ENCODE results near the gene KBTBD8. TPM values are rescaled to one million over a fixed set of nuclear protein-coding genes. Genes with fewer than 3 reads are reported as not detected.

The KBTBD8 gene
- total RNA-seq, 1 experiment from 2014 or later: 0.91 TPM

DNA sequence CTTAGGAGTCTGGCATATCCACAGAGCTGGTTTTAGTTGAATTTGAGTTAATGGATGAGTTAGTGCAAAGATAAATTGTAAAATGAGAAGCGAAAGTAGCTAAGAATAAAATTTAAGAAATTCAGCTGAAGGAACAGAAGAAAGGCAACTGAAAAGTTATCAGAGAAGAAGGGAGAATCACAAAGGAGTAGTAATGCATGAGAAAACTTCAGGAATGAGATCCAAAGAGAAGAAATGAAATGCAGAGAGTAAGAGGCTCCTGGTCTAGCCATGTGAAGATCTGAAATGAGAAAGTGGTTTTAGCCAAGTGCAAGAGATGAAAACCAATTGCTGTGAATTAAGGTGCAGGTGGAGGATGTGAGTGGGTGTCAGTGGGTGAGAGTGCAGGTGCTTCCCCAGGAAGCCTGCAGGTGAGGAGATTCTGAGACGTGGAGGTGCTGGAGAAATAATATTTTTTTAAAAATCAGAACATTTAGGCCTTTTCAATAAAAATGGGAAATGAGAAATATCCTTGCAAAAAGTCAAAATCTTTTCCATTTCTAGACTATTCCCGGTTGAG is 18.5 kb downstream of the KBTBD8 start:
- Histone ChIP-seq H3K4me2 (ENCODE audit: low read length) (no peak overlapping the region), H3K9me3 (ENCODE audit: low read length) (no peaks in the 10 kb centered on the region), H3K27me3 (ENCODE audit: low read length) (no peaks in the 10 kb centered on the region), H3K9ac (ENCODE audit: low read length) (no peak overlapping the region), H4K20me1 (ENCODE audit: low read length) (no peaks in the 10 kb centered on the region), H3K36me3 (ENCODE audit: low read depth, low read length) (no peaks in the 10 kb centered on the region), H3K27ac (ENCODE audit: low read length) (no peak overlapping the region), H3F3A (ENCODE audit: low read length, unreplicated experiment) (no peaks in the 10 kb centered on the region), H3K79me2 (ENCODE audit: low read length) (no peaks in the 10 kb centered on the region), H3K9me2 (replicated peaks; ENCODE audit: low read length) (no peaks in the 10 kb centered on the region), H3K4me3 (ENCODE audit: low read length) (no peak overlapping the region), H2AFZ (ENCODE audit: low read length) (no peak overlapping the region), H3K4me1 (ENCODE audit: insufficient read depth, low read length) (no peaks in the 10 kb centered on the region)
- TF ChIP-seq EZH2phosphoT487 (IDR thresholded peaks at IDR 0.05; ENCODE audit: borderline replicate concordance, low read length) (no peak), EZH2 (IDR thresholded peaks at IDR 0.05; ENCODE audit: low read length, unreplicated experiment) (no peak)
- TF ChIP-seq, protein P1, sequence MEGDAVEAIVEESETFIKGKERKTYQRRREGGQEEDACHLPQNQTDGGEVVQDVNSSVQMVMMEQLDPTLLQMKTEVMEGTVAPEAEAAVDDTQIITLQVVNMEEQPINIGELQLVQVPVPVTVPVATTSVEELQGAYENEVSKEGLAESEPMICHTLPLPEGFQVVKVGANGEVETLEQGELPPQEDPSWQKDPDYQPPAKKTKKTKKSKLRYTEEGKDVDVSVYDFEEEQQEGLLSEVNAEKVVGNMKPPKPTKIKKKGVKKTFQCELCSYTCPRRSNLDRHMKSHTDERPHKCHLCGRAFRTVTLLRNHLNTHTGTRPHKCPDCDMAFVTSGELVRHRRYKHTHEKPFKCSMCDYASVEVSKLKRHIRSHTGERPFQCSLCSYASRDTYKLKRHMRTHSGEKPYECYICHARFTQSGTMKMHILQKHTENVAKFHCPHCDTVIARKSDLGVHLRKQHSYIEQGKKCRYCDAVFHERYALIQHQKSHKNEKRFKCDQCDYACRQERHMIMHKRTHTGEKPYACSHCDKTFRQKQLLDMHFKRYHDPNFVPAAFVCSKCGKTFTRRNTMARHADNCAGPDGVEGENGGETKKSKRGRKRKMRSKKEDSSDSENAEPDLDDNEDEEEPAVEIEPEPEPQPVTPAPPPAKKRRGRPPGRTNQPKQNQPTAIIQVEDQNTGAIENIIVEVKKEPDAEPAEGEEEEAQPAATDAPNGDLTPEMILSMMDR (conservative IDR thresholded peaks at IDR 0.05; ENCODE audit: low read depth, low read length): no peak
- POLR2A ChIA-PET (ENCODE audit: unreplicated experiment): no interaction called here
- no peak for DNase-seq
- BruUV-seq (replicated peaks): no TSS peak
- ATAC-seq: no peak
- CTCF ChIA-PET: interaction anchor here (0.7 kb wide), 1 partner anchor 18 kb away, joined by 4 read pairs; no protein-coding TSS in a partner anchor
- intact Hi-C loops (cut with micrococcal nuclease): no loop called here

DNA sequence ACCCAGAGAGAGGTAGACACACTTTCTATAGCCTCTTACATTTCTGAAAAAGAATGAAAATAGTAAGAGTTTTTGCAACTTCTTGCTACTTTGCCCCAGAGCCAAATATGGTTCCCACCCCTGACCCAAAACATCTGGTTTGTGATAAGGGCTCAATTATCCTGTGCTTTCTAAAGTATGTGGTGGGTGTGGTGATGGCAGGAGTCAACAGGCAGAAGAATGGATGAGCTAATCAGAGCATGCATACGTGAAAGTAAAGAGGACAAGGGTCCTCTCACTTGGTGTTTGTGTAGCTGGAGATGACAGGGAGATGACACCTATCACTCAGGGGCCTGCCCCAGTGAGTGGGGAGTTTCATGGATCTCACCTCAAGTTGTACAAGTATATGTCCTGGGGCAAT is 19.1 kb downstream of the KBTBD8 start:
- ATAC-seq (no peak), DNase-seq (no peak)
- no peaks in the 10 kb centered on the region for H3K9me2 ChIP-seq (replicated peaks; ENCODE audit: low read length)
- H3K79me2 ChIP-seq (ENCODE audit: low read length): no peaks in the 10 kb centered on the region
- intact Hi-C loops (cut with micrococcal nuclease): no loop called here
- no TSS peak for BruUV-seq (replicated peaks)
- H3K27me3 ChIP-seq (ENCODE audit: low read length): no peaks in the 10 kb centered on the region
- ChIA-PET CTCF (no interaction called here), POLR2A (ENCODE audit: unreplicated experiment) (no interaction called here)
- no peak overlapping the region for H3K9ac ChIP-seq (ENCODE audit: low read length)
- no peak overlapping the region for H3K4me2 ChIP-seq (ENCODE audit: low read length)
- no peak overlapping the region for H3K4me3 ChIP-seq (ENCODE audit: low read length)
- H3K36me3 ChIP-seq (ENCODE audit: low read depth, low read length): no peaks in the 10 kb centered on the region
- H2AFZ ChIP-seq (ENCODE audit: low read length): no peak overlapping the region
- H3K9me3 ChIP-seq (ENCODE audit: low read length): no peaks in the 10 kb centered on the region
- no peaks in the 10 kb centered on the region for H3K4me1 ChIP-seq (ENCODE audit: insufficient read depth, low read length)
- no peak overlapping the region for H3K27ac ChIP-seq (ENCODE audit: low read length)
- TF ChIP-seq EZH2 (IDR thresholded peaks at IDR 0.05; ENCODE audit: low read length, unreplicated experiment) (no peak), EZH2phosphoT487 (IDR thresholded peaks at IDR 0.05; ENCODE audit: borderline replicate concordance, low read length) (no peak)
- TF ChIP-seq, protein P1 (conservative IDR thresholded peaks at IDR 0.05; ENCODE audit: low read depth, low read length): no peak
- H3F3A ChIP-seq (ENCODE audit: low read length, unreplicated experiment): no peaks in the 10 kb centered on the region
- no peaks in the 10 kb centered on the region for H4K20me1 ChIP-seq (ENCODE audit: low read length)

GRCh38 chr3:67018105-67018788 is 20.1 kb downstream of the KBTBD8 start:
- H3K4me2 ChIP-seq (ENCODE audit: low read length): no peak overlapping the region
- no peak for ATAC-seq

More at GRCh38 chr3:67018105-67018788, 20.1 kb downstream of the KBTBD8 start:
- Histone ChIP-seq H3K36me3 (ENCODE audit: low read depth, low read length) (no peaks in the 10 kb centered on the region), H3K4me1 (ENCODE audit: insufficient read depth, low read length) (no peaks in the 10 kb centered on the region), H2AFZ (ENCODE audit: low read length) (no peak overlapping the region), H4K20me1 (ENCODE audit: low read length) (no peaks in the 10 kb centered on the region), H3K79me2 (ENCODE audit: low read length) (no peaks in the 10 kb centered on the region), H3F3A (ENCODE audit: low read length, unreplicated experiment) (no peaks in the 10 kb centered on the region), H3K27me3 (ENCODE audit: low read length) (no peaks in the 10 kb centered on the region), H3K9me3 (ENCODE audit: low read length) (no peaks in the 10 kb centered on the region), H3K27ac (ENCODE audit: low read length) (no peak overlapping the region), H3K9me2 (replicated peaks; ENCODE audit: low read length) (no peaks in the 10 kb centered on the region), H3K4me3 (ENCODE audit: low read length) (no peak overlapping the region), H3K9ac (ENCODE audit: low read length) (no peak overlapping the region)
- CTCF ChIA-PET: no interaction called here
- POLR2A ChIA-PET (ENCODE audit: unreplicated experiment): no interaction called here
- DNase-seq: no peak
- intact Hi-C loops (cut with micrococcal nuclease): no loop called here
- TF ChIP-seq EZH2 (IDR thresholded peaks at IDR 0.05; ENCODE audit: low read length, unreplicated experiment) (no peak), EZH2phosphoT487 (IDR thresholded peaks at IDR 0.05; ENCODE audit: borderline replicate concordance, low read length) (no peak)
- TF ChIP-seq, protein P1 (conservative IDR thresholded peaks at IDR 0.05; ENCODE audit: low read depth, low read length): no peak
- BruUV-seq (replicated peaks): no TSS peak
